Stimulated activated CD8-positive, alpha-beta memory T cell treated with anti-CD3 and anti-CD28 coated beads, Interleukin-4, amount 100 ng/mL, for 48 hours (primary cell): ENCODE measurements around the gene TAF10.

Experiments used
- DNase-seq: peaks from one replicate; pipeline ENCODE4 v3.0.0-alpha.2; 2020

The TAF10 gene

GRCh38 chr11:6607190-6607795 is 4.7 kb downstream of the TAF10 start:
- peak; percentile 14 for DNase-seq

GRCh38 chr11:6606471-6607189 is 5.4 kb downstream of the TAF10 start:
- DNase-seq: peak; percentile 83

GRCh38 chr11:6604790-6605189 is 7.2 kb downstream of the TAF10 start:
- no peak for DNase-seq

GRCh38 chr11:6604081-6604626 is 7.9 kb downstream of the TAF10 start:
- peak; percentile 66 for DNase-seq

GRCh38 chr11:6603287-6604080 is 8.5 kb downstream of the TAF10 start, which contains the start of the genes ILK and RRP8:
ILK (plus strand) TSS chr11:6603774; CDS start chr11:6604272, 498 bp downstream.
RRP8 (minus strand) TSS chr11:6603616; CDS start chr11:6603502, 114 bp downstream.
- DNase-seq: peak; percentile 92

GRCh38 chr11:6602096-6602940 is 9.7 kb downstream of the TAF10 start:
- DNase-seq: no peak

GRCh38 chr11:6601041-6601461 is 11.0 kb downstream of the TAF10 start:
- DNase-seq: no peak

GRCh38 chr11:6599881-6600390 is 12.1 kb downstream of the TAF10 start:
- no peak for DNase-seq

GRCh38 chr11:6599449-6599848 is 12.6 kb downstream of the TAF10 start:
- DNase-seq: no peak

- no peak for DNase-seq
These were observed 13.5 kb downstream of the TAF10 start for GRCh38 chr11:6598555-6598954.

GRCh38 chr11:6596239-6596877 is 15.7 kb downstream of the TAF10 start:
- DNase-seq: no peak

GRCh38 chr11:6594142-6594768 is 17.8 kb downstream of the TAF10 start:
- no peak for DNase-seq

GRCh38 chr11:6588018-6588417 is 24.0 kb downstream of the TAF10 start:
- DNase-seq: no peak

- DNase-seq: no peak
These were observed 24.6 kb downstream of the TAF10 start for GRCh38 chr11:6587360-6587953.

GRCh38 chr11:6586434-6587359 is 25.3 kb downstream of the TAF10 start:
- DNase-seq: no peak

GRCh38 chr11:6584528-6584927 is 27.5 kb downstream of the TAF10 start:
- DNase-seq: no peak

GRCh38 chr11:6583584-6583983 is 28.4 kb downstream of the TAF10 start:
- DNase-seq: no peak

GRCh38 chr11:6579681-6580080 is 32.3 kb downstream of the TAF10 start:
- no peak for DNase-seq

GRCh38 chr11:6578134-6578533 is 33.9 kb downstream of the TAF10 start:
- DNase-seq: no peak
